GM13977 (cell line): ENCODE measurements around the gene RASGRF1.

ENCODE experiments used
- DNase-seq: peaks from one replicate; pipeline ENCODE4 v3.0.0; 2012; ENCODE audit warnings: low spot score
- CTCF ChIP-seq: IDR thresholded peaks from 2 replicates; pipeline ENCODE4 v1.5.1; 2012; ENCODE audit warnings: mild to moderate bottlenecking, control low read depth; ENCODE audit not compliant: insufficient read depth; ENCODE audit errors: extremely low read depth, missing control alignments
- in situ Hi-C: fragments of 300-500 bp; cut with MboI; formaldehyde crosslinking; loops from one replicate; pipeline ENCODE4 v1.12.0; 2022; ENCODE audit warnings: low sequenced_read_pairs, low pct_unique_long_range_greater_than_20kb, mixed read lengths, inconsistent platforms; ENCODE audit not compliant: unreplicated experiment

Gene RASGRF1

GRCh38 chr15:78937132-78937739 is 153.3 kb downstream of the RASGRF1 start:
- in situ Hi-C loops: no loop called here
- TF ChIP-seq CTCF: no peak
- no peak for DNase-seq

GRCh38 chr15:78934655-78935023 is 155.9 kb downstream of the RASGRF1 start:
- no peak for DNase-seq
- TF ChIP-seq CTCF: no peak
- in situ Hi-C loops: no loop called here

GRCh38 chr15:78933823-78934654 is 156.5 kb downstream of the RASGRF1 start:
- TF ChIP-seq CTCF: no peak
- DNase-seq: no peak
- in situ Hi-C loops: no loop called here

- DNase-seq: no peak
- TF ChIP-seq CTCF: no peak
- in situ Hi-C loops: no loop called here
Measured at GRCh38 chr15:78933187-78933822, 157.3 kb downstream of the RASGRF1 start.

GRCh38 chr15:78932258-78932808 is 158.2 kb downstream of the RASGRF1 start:
- in situ Hi-C loops: no loop called here
- no peak for TF ChIP-seq CTCF
- DNase-seq: no peak

- DNase-seq: no peak
- TF ChIP-seq CTCF: no peak
- in situ Hi-C loops: no loop called here
Measured at GRCh38 chr15:78931439-78932257, 158.9 kb downstream of the RASGRF1 start.
